SU-DHL-6 (cell line): ENCODE data around the gene SFXN1.

Experiments
- EZH2phosphoT487 ChIP-seq: fragments of 200-600 bp; sonication (generic), shearing (Covaris generic); conservative IDR thresholded peaks from 2 replicates; pipeline ENCODE4 v1.6.1; 2018; ENCODE audit warnings: mild to moderate bottlenecking, antibody characterized with exemption, low read length, moderate library complexity, mixed read lengths
- TF ChIP-seq, protein P1 (sequence below): fragments of 200-600 bp; sonication (generic); IDR thresholded peaks from one replicate; pipeline ENCODE4 v1.5.1; 2017; ENCODE audit warnings: antibody characterized with exemption, mild to moderate bottlenecking, low read length, moderate library complexity; ENCODE audit not compliant: insufficient read depth, poor library complexity, severe bottlenecking

DNA sequence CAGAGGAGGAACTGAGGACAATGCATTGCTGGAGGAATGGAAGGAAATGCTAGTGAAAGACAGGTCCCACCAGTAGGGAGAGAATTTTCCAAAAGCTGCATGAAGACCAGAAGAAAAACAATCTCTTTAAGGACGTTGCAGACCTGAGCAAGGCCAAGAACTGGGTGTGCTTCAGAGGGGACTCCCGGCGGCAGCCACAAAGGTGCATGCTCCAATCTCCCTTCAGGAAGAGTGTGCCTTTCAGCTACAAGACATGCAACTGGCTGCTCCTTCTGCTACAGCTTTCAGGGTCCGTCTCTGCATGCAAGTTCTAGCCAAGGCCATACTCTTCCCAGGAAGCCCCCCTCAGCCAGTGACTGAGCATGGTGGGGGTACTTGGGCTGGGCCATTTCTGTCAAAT lies 62.9 kb downstream of the SFXN1 start:
- TF ChIP-seq, protein P1, sequence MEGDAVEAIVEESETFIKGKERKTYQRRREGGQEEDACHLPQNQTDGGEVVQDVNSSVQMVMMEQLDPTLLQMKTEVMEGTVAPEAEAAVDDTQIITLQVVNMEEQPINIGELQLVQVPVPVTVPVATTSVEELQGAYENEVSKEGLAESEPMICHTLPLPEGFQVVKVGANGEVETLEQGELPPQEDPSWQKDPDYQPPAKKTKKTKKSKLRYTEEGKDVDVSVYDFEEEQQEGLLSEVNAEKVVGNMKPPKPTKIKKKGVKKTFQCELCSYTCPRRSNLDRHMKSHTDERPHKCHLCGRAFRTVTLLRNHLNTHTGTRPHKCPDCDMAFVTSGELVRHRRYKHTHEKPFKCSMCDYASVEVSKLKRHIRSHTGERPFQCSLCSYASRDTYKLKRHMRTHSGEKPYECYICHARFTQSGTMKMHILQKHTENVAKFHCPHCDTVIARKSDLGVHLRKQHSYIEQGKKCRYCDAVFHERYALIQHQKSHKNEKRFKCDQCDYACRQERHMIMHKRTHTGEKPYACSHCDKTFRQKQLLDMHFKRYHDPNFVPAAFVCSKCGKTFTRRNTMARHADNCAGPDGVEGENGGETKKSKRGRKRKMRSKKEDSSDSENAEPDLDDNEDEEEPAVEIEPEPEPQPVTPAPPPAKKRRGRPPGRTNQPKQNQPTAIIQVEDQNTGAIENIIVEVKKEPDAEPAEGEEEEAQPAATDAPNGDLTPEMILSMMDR, result no peak
- no peak for TF ChIP-seq EZH2phosphoT487
